ENCODE data around the gene DUSP2.

- TF ChIP-seq CTCF (IDR thresholded peaks at IDR 0.05): no peak
- no peak for TF ChIP-seq POLR2A (IDR thresholded peaks at IDR 0.05)
Observed at GRCh38 chr2:96154506-96155380, 9.5 kb upstream of the DUSP2 start.
